WTC11 (cell line): Measurements from ENCODE around the gene PDZRN3. TPM values are rescaled to one million over a fixed set of nuclear protein-coding genes. Genes with fewer than 3 reads are reported as not detected.

Experiments
- ATAC-seq: fragments of 200-7000 bp; cut with Tn5 transposase; 2 replicates; pipeline ENCODE4 v1.10.0; 2021; ENCODE audit warnings: mild to moderate bottlenecking, moderate library complexity
- CTCF ChIA-PET: fragments of 300-600 bp; sonication (Branson Sonifier 250); formaldehyde crosslinking; loops from one replicate; lab custom pipeline; 2021; ENCODE audit warnings: antibody characterized with exemption; lab: Charles Lee
- POLR2A ChIA-PET: fragments of 350-600 bp; sonication (Branson Sonifier 250); formaldehyde crosslinking; loops from one replicate; lab custom pipeline; 2021; ENCODE audit warnings: antibody characterized with exemption; lab: Charles Lee
- DNase-seq: peaks from one replicate; pipeline ENCODE4 v3.0.0; 2021; ENCODE audit warnings: low spot score
- H3K27ac Mint-ChIP-seq: 2 replicates; pipeline ENCODE4 v1.8.0; 2021; ENCODE audit warnings: mixed read lengths
- H3K27me3 Mint-ChIP-seq: 2 replicates; pipeline ENCODE4 v1.8.0; 2021; ENCODE audit warnings: low read depth, mild to moderate bottlenecking, moderate library complexity, mixed read lengths
- H3K36me3 Mint-ChIP-seq: 2 replicates; pipeline ENCODE4 v1.8.0; 2021; ENCODE audit warnings: mixed read lengths
- H3K4me1 Mint-ChIP-seq: 2 replicates; pipeline ENCODE4 v1.8.0; 2022; ENCODE audit warnings: mixed read lengths
- H3K4me3 Mint-ChIP-seq: 2 replicates; pipeline ENCODE4 v1.8.0; 2021; ENCODE audit warnings: mild to moderate bottlenecking, moderate library complexity, mixed read lengths
- H3K9me3 Mint-ChIP-seq: 2 replicates; pipeline ENCODE4 v1.8.0; 2021; ENCODE audit warnings: mixed read lengths
- CBFB ChIP-seq: sonication (generic); formaldehyde crosslinking; IDR thresholded peaks from 2 replicates; pipeline ENCODE4 v1.8.1; 2022; ENCODE audit warnings: mild to moderate bottlenecking, low read depth, missing genetic modification reagents
- ERG ChIP-seq: fragments of 250-450 bp; sonication (Bioruptor Pico); IDR thresholded peaks from 2 replicates; pipeline ENCODE4 v1.8.0; 2021; ENCODE audit warnings: mild to moderate bottlenecking
- ESRRA ChIP-seq: sonication (generic); formaldehyde crosslinking; IDR thresholded peaks from 2 replicates; pipeline ENCODE4 v1.8.1; 2022; ENCODE audit warnings: mild to moderate bottlenecking, missing genetic modification reagents, borderline replicate concordance
- GABPB1 ChIP-seq: sonication (generic); formaldehyde crosslinking; IDR thresholded peaks from 2 replicates; pipeline ENCODE4 v1.8.1; 2023; ENCODE audit warnings: mild to moderate bottlenecking, missing genetic modification reagents
- NFATC4 ChIP-seq: fragments of 250-450 bp; sonication (Bioruptor Pico); IDR thresholded peaks from 2 replicates; pipeline ENCODE4 v1.9.0; 2021; ENCODE audit warnings: mild to moderate bottlenecking
- PRRX2 ChIP-seq: fragments of 250-450 bp; sonication (Bioruptor Pico); IDR thresholded peaks from 2 replicates; pipeline ENCODE4 v1.8.0; 2021; ENCODE audit warnings: mild to moderate bottlenecking
- RELA ChIP-seq: sonication (generic); formaldehyde crosslinking; IDR thresholded peaks from 2 replicates; pipeline ENCODE4 v1.8.1; 2022; ENCODE audit warnings: missing genetic modification reagents, mild to moderate bottlenecking, borderline replicate concordance
- SMAD3 ChIP-seq: sonication (generic); formaldehyde crosslinking; IDR thresholded peaks from 2 replicates; pipeline ENCODE4 v1.8.0; 2022; ENCODE audit warnings: missing genetic modification reagents, mild to moderate bottlenecking, borderline replicate concordance
- SOX15 ChIP-seq: fragments of 250-450 bp; sonication (Bioruptor Pico); IDR thresholded peaks from 2 replicates; pipeline ENCODE4 v1.9.0; 2021; ENCODE audit warnings: mild to moderate bottlenecking
- TEAD4 ChIP-seq: sonication (generic); formaldehyde crosslinking; IDR thresholded peaks from 2 replicates; pipeline ENCODE4 v1.8.0; 2022; ENCODE audit warnings: mild to moderate bottlenecking, missing genetic modification reagents
- ZNF263 ChIP-seq: sonication (generic); formaldehyde crosslinking; IDR thresholded peaks from 2 replicates; pipeline ENCODE4 v1.8.1; 2022; ENCODE audit warnings: low read depth, mild to moderate bottlenecking, moderate library complexity, missing genetic modification reagents
- ZNF281 ChIP-seq: sonication (generic); formaldehyde crosslinking; IDR thresholded peaks from 2 replicates; pipeline ENCODE4 v1.8.0; 2023; ENCODE audit warnings: mild to moderate bottlenecking, missing genetic modification reagents
- ZNF416 ChIP-seq: fragments of 250-450 bp; sonication (Bioruptor Pico); IDR thresholded peaks from 2 replicates; pipeline ENCODE4 v1.9.0; 2021; ENCODE audit warnings: mild to moderate bottlenecking, inconsistent platforms
- ZSCAN18 ChIP-seq: fragments of 250-450 bp; sonication (Bioruptor Pico); IDR thresholded peaks from 2 replicates; pipeline ENCODE4 v2.1.2; 2022; ENCODE audit warnings: mild to moderate bottlenecking, moderate library complexity
- total RNA-seq: library from RNA; stranded (reverse); gene quantifications from 3 replicates; pipeline ENCODE4 v1.2.3, GENCODE V29; 2021
- TF ChIP-seq, protein P1 (sequence below): fragments of 250-450 bp; sonication (Bioruptor Pico); IDR thresholded peaks from 2 replicates; pipeline ENCODE4 v1.9.0; 2021; ENCODE audit warnings: mild to moderate bottlenecking
- TF ChIP-seq, protein P2 (sequence below): sonication (generic); formaldehyde crosslinking; IDR thresholded peaks from 2 replicates; pipeline ENCODE4 v1.8.1; 2022; ENCODE audit warnings: mild to moderate bottlenecking, moderate library complexity, missing genetic modification reagents
- TF ChIP-seq, protein P3 (sequence below): sonication (generic); formaldehyde crosslinking; IDR thresholded peaks from 2 replicates; pipeline ENCODE4 v1.8.1; 2022; ENCODE audit warnings: mild to moderate bottlenecking, missing genetic modification reagents, moderate library complexity, borderline replicate concordance

PDZRN3 gene
- total RNA-seq, 1 experiment from 2014 or later, result 9.5 TPM

DNA sequence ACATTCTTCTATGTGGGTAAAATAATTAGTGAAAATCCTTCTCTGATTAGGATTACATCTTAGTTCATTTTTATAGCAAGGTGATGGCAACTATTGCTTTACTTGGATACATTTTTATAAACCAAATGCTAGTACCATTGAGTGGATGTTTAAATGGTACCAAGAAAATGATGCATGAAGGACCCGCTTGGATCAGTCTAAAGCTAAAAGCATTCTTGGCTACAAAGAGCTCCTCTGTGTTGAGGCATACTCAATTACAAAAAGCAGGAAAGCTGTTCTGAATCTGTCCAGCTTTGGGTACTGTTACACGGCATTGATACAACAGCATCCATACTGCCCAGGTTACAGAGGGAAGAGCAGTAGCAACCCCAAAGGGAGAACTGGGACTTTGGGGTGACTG is 217.2 kb downstream of the PDZRN3 start (continued):
- TF ChIP-seq, protein P1, sequence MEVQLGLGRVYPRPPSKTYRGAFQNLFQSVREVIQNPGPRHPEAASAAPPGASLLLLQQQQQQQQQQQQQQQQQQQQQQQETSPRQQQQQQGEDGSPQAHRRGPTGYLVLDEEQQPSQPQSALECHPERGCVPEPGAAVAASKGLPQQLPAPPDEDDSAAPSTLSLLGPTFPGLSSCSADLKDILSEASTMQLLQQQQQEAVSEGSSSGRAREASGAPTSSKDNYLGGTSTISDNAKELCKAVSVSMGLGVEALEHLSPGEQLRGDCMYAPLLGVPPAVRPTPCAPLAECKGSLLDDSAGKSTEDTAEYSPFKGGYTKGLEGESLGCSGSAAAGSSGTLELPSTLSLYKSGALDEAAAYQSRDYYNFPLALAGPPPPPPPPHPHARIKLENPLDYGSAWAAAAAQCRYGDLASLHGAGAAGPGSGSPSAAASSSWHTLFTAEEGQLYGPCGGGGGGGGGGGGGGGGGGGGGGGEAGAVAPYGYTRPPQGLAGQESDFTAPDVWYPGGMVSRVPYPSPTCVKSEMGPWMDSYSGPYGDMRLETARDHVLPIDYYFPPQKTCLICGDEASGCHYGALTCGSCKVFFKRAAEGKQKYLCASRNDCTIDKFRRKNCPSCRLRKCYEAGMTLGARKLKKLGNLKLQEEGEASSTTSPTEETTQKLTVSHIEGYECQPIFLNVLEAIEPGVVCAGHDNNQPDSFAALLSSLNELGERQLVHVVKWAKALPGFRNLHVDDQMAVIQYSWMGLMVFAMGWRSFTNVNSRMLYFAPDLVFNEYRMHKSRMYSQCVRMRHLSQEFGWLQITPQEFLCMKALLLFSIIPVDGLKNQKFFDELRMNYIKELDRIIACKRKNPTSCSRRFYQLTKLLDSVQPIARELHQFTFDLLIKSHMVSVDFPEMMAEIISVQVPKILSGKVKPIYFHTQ, result no peak
- TF ChIP-seq ESRRA (CRISPR knock-in tag) (no peak), TEAD4 (CRISPR knock-in tag) (no peak), ZNF263 (CRISPR knock-in tag) (no peak), GABPB1 (CRISPR knock-in tag) (no peak), CBFB (no peak)
- TF ChIP-seq, protein P2, sequence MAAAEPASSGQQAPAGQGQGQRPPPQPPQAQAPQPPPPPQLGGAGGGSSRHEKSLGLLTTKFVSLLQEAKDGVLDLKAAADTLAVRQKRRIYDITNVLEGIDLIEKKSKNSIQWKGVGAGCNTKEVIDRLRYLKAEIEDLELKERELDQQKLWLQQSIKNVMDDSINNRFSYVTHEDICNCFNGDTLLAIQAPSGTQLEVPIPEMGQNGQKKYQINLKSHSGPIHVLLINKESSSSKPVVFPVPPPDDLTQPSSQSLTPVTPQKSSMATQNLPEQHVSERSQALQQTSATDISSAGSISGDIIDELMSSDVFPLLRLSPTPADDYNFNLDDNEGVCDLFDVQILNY (CRISPR knock-in tag), result no peak
- TF ChIP-seq, protein P3, sequence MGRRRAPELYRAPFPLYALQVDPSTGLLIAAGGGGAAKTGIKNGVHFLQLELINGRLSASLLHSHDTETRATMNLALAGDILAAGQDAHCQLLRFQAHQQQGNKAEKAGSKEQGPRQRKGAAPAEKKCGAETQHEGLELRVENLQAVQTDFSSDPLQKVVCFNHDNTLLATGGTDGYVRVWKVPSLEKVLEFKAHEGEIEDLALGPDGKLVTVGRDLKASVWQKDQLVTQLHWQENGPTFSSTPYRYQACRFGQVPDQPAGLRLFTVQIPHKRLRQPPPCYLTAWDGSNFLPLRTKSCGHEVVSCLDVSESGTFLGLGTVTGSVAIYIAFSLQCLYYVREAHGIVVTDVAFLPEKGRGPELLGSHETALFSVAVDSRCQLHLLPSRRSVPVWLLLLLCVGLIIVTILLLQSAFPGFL, result no peak
- TF ChIP-seq, all 79 proteins: peak for 0

DNA sequence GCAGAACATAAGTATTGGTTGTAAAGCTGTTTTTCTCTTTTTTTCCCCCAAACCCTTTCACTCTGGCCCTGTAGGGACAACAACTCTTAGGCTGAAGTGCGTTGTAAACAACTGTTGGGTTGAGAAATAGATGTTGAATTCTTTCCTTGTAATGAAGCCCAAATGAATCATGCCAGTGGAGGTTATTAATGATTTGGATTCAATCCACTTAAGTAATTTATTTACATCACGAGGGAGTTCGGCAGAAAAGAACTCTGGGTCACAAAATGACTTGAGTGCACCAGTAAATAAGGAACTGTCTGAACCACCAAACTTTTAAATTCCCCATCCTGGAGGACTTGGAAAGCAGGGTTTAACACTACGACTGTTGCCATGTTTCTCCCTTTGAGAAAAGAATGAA is 218.9 kb downstream of the PDZRN3 start:
- no peak for TF ChIP-seq NFATC4 (CRISPR knock-in tag)
- no peak for TF ChIP-seq SMAD3 (CRISPR knock-in tag)
- no peak for TF ChIP-seq ERG (CRISPR knock-in tag)
- no peak for TF ChIP-seq GABPB1 (CRISPR knock-in tag)
- TF ChIP-seq TEAD4 (CRISPR knock-in tag), result no peak
- TF ChIP-seq SOX15, result no peak
- no peak for TF ChIP-seq ZNF416 (CRISPR knock-in tag)
- TF ChIP-seq PRRX2, result no peak
- TF ChIP-seq ZNF281 (CRISPR knock-in tag), result no peak
- H3K4me3 Mint-ChIP-seq, result no peak overlapping the region
- ChIA-PET POLR2A (no interaction called here), CTCF (no interaction called here)
- no peak for ATAC-seq
- H3K9me3 Mint-ChIP-seq, result peaks cover 3% of the 10 kb centered on the region; the same call in 1 of the 2 replicates
- no peak overlapping the region for H3K27ac Mint-ChIP-seq
- no peak for DNase-seq
- peaks cover 11% of the 10 kb centered on the region for H3K4me1 Mint-ChIP-seq
- peaks cover 5% of the 10 kb centered on the region for H3K36me3 Mint-ChIP-seq
- H3K27me3 Mint-ChIP-seq, result no peaks in the 10 kb centered on the region

DNA sequence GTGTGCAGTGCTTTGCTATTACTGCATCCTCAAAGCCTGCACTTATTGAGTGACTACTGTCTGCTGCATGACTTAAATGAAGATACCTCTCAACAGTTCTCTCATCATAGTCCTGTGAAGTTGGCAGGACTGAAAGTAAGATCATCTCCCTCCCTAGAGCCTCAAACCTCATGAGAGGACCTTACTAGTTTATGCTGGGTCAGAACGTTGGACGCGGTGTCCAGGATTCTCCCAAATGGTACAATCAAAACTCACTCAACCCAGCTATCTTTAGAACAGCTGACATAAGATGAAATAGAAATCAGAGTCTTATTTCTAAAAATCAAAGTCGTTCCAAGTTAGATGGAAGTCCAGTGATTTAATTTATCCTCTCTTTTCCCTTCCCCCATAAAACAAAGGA is 219.7 kb downstream of the PDZRN3 start:
- POLR2A ChIA-PET, result no interaction called here
- Mint-ChIP-seq H3K4me3 (no peak overlapping the region), H3K4me1 (peaks cover 11% of the 10 kb centered on the region), H3K36me3 (peaks cover 5% of the 10 kb centered on the region), H3K27me3 (no peaks in the 10 kb centered on the region), H3K9me3 (peaks cover 3% of the 10 kb centered on the region; the same call in 1 of the 2 replicates), H3K27ac (no peak overlapping the region)
- DNase-seq, result no peak
- no peak for ATAC-seq
- CTCF ChIA-PET, result no interaction called here
- TF ChIP-seq ZSCAN18 (CRISPR knock-in tag) (no peak), ZNF281 (CRISPR knock-in tag) (no peak), RELA (CRISPR knock-in tag) (no peak)
